GM18868 (cell line): ENCODE data around the gene ACTRT2.

Experiments used
- ATAC-seq: cut with Tn5 transposase; IDR thresholded peaks from one replicate; pipeline ENCODE4 v1.9.1; 2021; ENCODE audit warnings: mild to moderate bottlenecking, moderate library complexity; ENCODE audit not compliant: unreplicated experiment

ACTRT2 gene

DNA sequence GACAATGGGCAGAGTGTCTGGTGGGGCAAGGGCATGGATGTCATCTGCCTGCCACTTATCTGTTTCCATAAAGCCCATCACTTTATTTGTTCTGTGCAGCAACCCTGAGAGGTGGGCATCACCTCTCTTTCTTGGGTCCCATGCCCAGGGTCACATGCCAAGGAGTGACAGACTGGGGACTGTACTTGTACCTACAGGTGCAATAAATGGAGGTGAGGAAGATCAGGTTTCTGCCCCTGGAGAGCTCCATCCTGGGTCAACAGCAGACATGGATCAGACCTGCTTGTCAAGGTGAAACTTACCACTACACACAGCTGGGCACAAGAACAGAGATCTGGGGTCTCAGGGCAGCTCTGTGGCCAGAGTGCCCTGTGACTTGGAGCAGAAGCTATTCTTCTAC is 29.3 kb downstream of the ACTRT2 start:
- no peak for ATAC-seq

DNA sequence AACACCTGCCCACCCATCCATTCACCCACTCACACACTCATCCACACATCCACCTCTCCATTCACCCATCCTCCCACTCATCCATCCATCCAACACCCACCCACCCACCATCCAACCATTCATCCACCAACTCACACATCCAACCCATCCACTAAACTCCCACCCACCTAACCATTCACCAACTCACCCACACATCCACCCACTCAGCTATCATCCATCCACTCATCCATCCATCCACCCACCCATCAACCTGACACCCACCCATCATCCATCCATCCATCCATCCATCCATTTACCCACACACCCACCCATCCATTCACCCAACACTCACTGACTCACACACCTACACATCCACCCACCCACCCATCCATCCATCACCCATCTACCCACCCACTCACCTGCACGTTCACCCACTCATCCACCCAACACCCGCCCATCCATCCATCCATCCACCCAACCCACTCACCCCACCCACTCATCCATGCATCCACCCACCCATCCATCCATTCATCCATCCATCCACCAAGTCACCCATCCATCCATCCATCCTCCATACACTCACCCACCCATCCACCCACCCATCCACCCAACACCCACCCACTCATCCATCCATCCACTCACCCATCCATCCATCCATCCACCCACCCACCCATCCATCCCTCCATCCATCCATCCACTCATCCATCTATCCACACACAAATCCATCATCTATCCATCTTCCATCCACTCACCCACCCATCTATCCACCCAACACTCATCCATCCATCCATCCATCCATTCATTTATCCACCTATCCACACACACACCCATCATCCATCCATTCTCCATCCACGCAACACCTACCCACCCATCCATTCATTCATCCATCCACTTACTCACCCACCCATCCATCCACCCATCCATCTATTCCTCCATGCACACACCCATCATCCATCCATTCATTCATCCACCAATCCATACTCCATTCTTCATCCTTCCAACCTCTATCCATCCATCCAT is 30.3 kb downstream of the ACTRT2 start:
- no peak for ATAC-seq

DNA sequence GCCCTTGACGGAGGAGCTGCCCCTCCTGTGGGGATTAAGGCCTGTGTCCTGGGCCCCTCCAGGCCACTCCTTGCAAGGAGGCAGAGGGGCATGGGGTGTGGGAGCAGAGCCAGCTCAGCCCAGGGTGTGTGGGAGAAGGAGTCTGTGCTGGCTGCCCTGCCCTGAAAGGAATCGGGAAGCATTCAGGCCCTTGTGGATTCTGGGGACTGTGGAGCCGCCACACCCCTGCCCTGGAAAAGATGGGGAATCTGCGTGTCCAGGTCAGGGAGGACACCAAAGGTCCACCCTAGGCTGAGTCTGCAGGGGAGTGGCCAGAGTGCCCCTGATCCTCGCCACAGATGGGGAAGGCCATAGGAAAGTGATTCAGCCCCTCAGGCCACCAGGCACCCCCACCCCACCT is 31.2 kb downstream of the ACTRT2 start:
- ATAC-seq, result no peak

DNA sequence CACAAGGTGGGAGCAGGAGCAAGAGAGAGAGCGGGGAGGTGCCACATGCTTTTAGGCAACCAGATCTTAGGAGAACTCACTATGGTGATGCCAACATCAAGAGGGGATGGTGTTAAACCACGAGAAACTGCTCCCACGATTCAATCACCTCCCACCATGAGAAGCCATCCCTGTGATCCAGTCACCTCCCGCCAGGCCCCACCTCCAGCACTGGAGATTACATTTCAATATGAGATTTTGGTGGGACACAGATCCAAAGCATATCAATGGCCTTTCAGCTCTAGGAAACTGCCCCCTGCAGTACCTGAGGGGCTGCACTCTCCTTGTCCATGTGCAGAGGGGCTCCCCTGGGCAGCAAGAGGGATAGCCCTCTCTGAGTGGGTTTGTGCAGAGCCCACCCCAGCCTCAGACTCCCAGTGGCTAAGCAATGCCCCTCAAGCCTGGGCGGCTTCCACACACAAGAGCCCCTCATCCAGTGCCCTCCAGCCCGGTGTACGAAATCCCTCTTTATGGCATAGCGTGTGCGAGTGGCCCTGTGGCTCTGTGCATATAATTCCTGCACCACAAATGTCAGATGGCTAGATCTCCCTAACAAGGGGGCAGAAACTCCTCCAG is 32.2 kb downstream of the ACTRT2 start:
- no peak for ATAC-seq

DNA sequence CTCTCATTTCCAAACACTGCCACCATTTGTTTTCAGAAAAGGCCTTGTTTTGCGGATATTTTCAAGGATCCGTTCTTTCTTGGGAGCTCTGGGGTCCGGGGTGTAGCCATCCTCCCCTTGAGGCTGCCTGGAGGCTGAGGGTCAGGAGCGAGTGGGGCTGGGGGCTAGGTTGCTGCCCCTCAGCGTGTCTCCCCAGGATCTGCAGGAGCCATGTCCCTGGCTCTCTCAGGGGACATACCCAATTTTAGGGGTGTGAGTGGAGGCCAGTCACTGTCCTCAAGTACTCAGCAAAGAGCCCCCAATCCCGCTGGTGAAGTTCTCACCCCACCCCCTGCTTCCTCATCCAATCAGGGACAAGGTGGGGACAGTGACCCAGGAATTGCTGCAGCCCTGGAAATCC is 32.7 kb downstream of the ACTRT2 start:
- no peak for ATAC-seq

DNA sequence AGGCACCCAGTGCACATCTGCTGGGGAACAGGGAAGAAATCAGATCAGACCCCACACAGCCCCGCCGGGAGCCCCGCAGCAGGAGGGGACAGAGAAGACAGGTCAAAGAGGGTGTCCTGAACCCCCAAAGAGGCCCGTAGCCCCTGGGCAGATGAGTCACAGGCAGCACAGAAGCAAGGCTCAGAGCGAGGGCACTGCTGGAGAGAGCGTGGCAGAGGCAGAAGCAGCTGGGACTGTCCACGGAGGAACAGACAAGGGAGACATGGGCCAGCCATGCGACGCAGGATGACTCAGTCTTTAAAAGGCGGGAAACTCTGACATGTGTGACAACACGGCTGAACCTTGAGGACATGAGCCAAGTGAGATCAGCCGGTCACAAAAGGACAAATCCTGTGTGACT is 33.2 kb downstream of the ACTRT2 start:
- no peak for ATAC-seq

DNA sequence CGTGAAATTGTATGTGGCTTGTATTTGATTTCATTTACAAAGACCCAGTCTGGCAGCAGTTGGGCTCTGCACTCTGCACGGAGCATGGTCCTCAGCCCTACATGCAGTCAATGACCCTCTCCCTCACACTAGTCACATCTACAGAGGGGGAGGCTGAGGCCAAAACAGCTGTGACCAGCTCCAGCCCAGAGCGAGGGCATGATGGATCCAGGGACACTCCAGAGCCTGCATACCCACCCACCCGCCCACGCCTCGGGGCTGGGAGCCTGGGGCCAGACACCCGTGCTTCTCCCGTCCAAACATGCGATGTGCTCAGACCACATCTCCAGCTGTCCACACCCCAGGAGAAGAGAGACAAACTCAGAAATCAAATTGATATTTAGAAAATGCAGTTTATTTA is 33.8 kb downstream of the ACTRT2 start:
- no peak for ATAC-seq

DNA sequence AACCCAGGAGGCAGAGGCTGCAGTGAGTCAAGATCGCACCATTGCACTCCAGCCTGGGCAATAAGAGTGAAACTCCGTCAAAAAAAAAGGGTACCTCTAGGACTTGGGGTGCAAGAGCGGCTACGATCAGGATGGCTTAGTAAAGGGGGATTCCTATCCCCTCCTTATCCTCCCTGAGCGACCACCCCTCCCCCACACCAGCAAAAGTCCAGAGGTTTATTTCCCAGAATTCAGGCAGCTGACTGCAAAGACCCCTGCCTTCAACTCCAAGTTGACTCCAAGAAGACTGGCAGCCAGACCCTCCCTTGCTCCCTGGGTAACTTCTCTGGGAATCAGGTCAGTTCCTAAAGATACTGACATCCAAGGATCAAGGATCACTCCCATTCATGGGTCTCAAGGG is 35.4 kb downstream of the ACTRT2 start:
- ATAC-seq, result no peak

DNA sequence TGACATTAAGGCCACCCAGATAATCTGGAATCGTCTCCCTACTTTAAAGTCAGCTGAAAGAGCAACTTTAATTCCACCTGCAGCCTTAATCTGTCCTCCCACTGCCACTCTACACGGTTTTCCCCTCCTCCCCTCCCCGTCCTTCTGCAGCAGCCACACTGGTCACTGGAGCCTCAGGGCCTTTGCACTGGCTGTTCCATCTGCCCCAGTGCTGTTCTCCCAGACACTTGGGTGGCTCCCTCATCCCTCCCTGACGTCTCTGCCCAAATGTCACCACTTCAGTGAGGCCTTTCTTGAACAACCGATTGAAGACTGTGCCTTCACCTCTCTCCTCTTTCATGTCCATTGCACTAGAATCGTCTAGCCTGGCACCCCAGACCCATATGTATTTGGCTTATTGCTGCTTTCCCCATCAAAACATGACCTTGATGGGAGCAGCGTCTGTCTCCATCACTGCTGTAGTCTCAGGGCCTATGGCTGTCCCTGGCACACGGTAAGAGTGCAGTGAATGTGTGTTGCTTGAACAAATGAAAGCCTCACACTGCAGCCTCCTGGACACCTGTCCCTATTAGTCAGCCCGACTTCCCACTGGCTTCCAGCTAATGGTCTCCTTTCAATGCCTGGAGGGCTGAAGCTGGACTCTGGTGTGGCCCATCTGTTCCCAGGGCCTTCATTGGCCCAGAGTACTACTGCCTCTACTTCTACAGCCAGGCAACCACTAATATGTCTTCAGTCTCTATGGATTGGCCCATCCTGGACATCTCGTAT is 37.2 kb downstream of the ACTRT2 start:
- no peak for ATAC-seq

DNA sequence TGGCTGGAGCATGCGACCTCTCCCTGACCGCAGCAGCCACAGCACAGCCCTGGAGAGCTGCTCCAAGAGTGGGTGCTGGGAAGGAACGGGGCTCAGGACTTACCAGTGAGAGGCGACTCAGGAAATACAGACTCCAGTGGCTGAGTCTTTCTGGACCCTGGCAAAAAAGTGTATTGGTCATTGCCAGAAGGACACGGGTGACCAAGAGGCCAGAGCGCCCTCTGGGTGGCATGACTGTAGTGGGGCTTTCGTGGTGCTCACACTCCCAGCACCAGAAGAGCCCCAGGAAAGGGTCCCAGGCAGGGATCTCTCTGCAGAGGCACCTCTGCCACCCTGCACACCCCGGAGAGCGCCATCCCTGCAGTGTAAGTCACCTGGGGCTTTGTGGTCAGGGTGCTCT is 38.9 kb downstream of the ACTRT2 start:
- no peak for ATAC-seq

DNA sequence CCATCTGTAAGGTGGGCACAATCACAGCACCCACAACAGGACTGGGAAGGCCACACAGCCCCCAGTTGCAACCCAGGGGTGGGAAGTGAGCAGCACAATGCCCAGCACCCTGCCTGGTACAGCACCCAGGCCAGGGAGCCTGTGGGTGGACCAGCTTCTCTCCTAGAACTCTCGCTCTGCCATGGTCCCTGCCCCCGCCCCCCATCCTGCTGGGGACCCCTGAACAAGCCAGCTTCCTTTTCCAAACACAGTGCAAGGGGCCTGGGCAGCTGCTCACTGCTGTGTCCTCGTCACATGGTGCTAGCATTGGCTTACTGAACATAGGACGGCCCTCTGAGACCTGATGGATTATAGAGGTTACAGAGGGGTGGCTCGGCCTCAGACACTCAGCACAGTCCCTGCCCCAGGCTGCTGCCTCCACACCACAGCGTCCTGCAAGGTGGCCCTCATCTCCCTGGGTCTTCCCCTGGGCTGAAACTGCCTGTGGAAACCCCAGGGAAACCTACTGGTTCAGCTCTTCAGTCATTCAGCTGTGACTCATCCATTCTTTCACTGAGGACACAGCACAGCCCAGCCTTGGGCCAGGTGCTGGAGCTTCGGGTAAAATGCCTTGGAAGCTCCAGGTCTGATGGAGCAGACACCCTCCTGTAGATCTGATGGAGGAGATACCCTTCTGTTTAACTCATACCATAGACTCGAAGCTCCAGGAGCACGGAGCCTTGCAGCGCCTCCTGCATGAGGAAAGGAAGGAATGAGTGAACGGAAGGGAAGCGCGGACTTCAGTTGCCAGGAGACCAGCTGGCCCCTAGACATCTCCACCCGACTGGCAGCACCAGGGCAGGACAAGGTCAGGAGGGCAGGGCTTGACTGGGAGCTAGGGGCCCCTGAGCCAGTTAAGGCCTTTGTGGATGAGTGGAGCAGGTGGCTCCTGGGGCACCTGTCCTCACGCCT is 39.6 kb downstream of the ACTRT2 start:
- ATAC-seq, result no peak

DNA sequence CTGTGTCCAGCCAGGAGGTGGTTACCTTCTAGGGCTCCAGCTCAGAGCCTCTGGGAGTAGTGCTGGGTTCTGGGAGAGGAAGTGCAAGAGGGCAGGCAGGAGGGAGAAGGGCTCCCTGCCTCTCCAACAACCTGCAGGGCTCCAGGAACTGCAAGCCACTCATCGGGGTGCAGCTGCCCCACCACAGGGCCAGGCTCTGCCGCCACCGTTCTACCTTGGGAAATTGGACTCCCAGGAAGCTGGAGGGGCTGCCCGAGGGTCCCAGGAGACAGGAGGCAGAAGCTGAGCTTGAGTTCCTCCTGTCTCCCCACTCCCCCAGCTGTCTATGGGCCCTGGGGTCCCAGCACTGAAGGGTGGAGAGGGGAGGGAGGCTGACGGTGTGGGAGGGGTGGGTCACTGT is 40.3 kb downstream of the ACTRT2 start:
- ATAC-seq, result no peak

DNA sequence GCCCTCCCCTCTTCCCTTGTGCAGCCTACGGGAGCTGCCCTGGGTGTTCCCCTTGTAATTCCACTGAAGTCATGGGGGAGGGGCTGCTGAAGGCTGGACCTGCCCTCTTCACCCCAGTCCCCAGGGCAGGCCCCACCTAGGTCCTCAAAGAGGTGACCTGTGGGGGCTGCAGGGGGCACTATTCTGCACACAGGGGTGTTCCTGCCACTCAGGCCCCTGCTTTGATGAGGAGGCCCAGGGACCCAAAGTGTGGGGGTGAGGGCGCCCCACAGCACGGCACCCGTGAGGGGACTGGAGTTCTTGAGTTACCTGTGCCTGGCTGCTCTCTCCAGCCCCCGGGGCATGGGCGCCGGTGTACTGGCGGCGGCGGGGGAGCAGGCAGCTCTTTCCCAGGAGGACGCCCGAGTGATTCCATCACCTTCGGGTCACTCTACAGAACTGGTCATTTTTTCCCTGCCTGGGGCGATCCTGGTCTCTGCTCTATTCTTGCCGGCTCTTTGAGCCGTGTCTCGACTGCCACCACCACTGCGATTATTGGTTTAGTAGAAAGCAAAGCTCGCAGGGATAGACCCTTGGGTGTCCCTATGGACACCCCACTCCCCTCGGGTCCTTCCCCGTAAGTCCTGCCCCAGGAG is 40.8 kb downstream of the ACTRT2 start:
- no peak for ATAC-seq

DNA sequence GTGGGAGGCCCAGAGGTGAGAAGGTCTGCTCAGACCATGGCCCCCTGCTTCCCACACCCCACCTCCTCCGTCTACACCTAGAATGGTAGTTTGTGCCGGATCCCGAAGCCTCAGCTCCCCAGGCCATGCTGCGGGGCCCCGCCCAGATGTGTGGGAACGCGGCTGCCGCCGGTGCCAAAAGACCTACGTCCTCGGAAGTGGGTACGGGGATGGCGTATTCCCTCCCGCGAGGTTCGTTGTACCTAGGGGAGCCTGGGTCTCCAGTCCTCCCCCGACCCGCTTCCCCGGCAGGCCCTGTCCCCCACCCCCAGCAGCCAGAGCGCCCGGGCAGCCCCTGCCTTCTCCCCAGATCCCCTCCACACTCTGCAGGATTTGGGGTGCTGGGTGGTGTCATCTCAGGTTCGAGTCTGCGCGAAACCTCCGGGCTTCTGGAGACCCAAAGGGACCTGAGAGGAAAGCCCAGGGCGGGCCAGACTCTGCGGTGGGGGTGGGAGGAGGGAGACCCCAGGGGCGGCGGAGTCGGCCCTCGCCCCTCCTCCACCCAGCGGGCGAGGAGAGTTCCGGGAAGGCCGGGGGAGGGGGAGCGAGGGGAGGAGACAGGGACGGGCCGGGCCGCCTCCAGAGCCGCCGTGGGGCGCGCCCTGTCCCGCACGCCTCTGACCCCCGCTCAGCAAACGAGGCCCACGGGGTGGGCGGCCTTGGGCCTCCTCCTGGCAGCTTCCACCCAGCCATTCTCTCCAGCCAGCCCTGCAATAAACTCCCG is 41.5 kb downstream of the ACTRT2 start:
- ATAC-seq, result no peak

DNA sequence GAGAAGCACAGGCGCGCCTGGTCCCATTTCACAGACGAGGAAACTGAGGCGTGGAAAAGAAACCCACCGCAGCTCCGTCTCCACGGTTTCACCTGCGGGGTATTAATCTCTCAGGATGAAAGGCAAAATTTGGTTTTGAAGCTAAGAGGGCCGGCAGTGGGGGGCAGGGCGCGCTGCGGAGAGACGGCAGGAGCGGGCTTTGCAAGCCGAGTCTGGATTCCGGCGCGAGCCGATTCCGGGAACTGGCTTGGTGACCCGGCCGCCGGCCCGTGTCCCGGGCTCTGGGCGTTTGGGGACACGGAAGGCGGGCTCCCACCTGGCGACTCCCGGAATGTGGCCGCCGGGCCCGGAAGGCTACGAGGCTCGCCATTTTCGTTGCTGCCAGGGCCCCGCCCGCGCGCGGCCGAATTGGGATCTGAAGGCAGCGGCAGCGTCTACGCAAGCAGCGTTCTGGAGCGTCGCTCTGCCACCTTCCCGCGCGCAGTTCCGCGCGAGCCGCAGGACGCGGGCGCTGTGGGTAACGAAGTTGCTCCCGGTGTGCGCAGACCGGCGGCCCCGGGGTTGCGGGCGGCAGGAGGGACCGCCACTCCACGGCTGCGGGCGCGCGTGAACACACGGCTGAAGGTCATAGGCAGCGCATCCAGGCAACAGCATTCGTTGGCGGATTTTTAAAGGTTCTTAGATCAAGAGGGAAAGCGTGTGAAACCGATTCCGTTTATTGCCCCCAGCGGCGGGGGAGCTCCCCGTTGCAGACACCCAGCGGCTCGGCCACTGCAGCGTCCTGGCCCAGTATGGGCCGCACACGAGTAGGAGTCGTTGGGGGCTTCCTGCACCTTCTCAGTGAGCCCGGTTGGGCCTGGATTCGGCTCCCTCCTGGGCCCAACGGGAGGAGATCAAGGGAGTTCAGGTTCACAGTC is 42.4 kb downstream of the ACTRT2 start:
- no peak for ATAC-seq

DNA sequence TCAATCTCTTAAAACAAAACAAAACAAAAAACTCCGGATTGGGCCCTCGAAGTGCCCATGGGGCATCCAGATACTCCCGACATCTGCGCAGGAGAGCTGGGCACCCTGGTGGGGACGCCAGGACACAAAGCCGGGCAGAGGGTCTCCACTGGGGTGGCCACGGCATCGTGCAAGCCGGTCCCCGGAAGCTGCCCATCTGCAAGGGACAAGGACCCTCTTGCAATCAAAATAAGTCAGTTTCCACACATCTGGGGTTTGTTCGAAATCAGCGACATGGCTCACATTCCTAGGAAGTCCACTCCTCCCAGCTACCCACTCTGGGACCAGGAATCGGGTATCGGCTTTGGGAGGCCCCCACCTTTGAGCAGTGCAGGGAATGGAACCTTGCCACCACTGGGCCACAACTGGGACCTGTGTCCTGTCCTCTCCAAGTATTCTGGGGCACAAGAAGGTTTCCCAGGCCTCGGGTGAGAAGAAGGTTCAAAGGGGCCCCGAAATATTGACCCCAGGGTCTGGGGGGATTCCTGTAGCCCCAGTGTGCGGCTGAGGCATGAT is 43.1 kb downstream of the ACTRT2 start:
- no peak for ATAC-seq

DNA sequence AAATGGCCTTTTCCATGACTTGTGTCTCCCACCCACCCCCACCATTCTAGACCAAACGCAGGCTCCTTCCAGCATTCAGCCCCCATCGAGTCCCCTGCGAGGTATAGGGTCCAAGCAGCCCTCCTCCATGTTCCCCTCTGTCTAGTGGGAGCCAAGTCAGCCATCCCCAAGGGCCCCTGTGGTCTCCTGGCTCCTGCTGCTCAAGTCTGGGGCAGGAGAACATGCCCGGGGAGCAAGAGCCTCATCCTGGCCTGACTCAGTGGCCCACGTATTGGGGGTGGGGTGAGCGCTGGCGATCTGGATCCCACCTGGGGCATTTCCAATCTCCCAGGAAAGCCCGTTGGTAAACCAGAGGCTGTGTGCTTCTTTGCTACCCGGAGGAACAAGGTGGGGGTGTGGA is 43.6 kb downstream of the ACTRT2 start:
- ATAC-seq, result no peak

DNA sequence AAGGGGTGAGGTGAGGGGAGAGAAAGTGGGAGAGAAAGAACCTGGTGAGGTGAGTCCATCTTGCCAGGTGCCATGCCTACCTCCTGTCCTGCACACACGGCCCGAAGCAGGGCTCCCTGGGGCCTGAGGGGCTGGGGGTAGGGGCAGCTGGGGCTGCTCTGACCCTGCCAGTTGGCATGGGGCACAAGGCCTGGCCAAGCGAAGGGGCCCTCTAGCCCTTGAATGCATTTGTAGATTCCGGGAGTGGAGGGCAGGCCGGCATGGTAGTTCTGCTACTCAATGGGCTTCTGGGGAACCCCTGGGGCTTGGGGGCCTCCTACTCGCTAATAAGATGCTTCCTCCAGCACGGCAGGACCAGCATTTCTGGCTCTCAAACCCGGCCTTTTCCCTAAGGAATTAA is 44.1 kb downstream of the ACTRT2 start:
- no peak for ATAC-seq
